HepG2 (cell line): ENCODE measurements around the gene NAV3. TPM values are rescaled to one million over a fixed set of nuclear protein-coding genes. Genes with fewer than 3 reads are reported as not detected.

Experiments
- ZNF224 ChIP-seq: sonication (generic); formaldehyde crosslinking; IDR thresholded peaks from 2 replicates; pipeline ENCODE4 v1.5.0; 2020; ENCODE audit warnings: mild to moderate bottlenecking, missing genetic modification reagents
- ZNF318 ChIP-seq: sonication (generic); formaldehyde crosslinking; IDR thresholded peaks from 2 replicates; pipeline ENCODE4 v1.4.0; 2020; ENCODE audit warnings: mild to moderate bottlenecking, missing genetic modification reagents
- ZSCAN31 ChIP-seq: sonication (generic); formaldehyde crosslinking; IDR thresholded peaks from 2 replicates; pipeline ENCODE4 v1.5.0; 2020; ENCODE audit warnings: low read depth, mild to moderate bottlenecking, missing genetic modification reagents
- polyA plus RNA-seq, 8 experiments: library from polyadenylated mRNA; depleted of rRNA in 3 of 8; stranded (reverse) in 7 of 8; unstranded in 1 of 8; fragments of >200 nt; fragmentation: Illumina TruSeq in 4 of 8; extraction: Trizol in 4 of 8; gene quantifications; 2 replicates each; pipeline versions ENCODE4 v1.2.1 to v1.2.3, GENCODE V29; 2011 to 2016; ENCODE audit warnings: low read depth in 4 of 8, missing spikeins in 1 of 8, mixed read lengths in 1 of 8; ENCODE audit not compliant: insufficient read depth in 1 of 8
- total RNA-seq, 5 experiments: library from RNA; depleted of rRNA; stranded (reverse); fragments of >200 nt; fragmentation: Illumina TruSeq; extraction: Trizol; gene quantifications; 2 replicates each; pipeline ENCODE4 v1.2.3, GENCODE V29; 2016; ENCODE audit warnings: low read depth in 1 of 5
- TF ChIP-seq, protein P1 (sequence below): fragments of 450-650 bp; IDR thresholded peaks from 2 replicates; pipeline ENCODE4 v1.6.1; 2016

Gene NAV3
- total and polyA plus RNA-seq, 2 of the 13 experiments (the other 11 are each of a cell fraction or from before 2014, with no cell fraction given), result 0.01 to 0.18 TPM

DNA sequence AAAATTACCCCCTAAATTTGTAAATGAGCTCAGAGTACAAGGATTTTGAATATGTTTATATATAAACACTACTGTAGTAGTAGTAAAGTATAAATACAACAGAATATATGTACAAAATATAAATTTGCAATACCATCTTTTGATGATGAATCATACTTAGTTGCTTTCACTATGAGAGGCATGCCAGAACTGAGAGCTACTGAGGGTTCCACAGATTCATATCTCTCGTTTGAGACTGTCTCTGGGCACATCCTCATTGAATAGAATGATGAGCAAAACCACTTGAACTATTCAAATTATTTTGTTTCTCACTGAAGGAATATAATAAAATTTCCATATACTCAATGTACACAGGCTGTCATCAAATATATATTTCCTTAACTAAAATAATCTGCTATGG lies 417.6 kb downstream of the NAV3 start (continued):
- TF ChIP-seq ZNF318 (no peak), ZSCAN31 (no peak), ZNF224 (CRISPR knock-in tag) (no peak)
- TF ChIP-seq, protein P1, sequence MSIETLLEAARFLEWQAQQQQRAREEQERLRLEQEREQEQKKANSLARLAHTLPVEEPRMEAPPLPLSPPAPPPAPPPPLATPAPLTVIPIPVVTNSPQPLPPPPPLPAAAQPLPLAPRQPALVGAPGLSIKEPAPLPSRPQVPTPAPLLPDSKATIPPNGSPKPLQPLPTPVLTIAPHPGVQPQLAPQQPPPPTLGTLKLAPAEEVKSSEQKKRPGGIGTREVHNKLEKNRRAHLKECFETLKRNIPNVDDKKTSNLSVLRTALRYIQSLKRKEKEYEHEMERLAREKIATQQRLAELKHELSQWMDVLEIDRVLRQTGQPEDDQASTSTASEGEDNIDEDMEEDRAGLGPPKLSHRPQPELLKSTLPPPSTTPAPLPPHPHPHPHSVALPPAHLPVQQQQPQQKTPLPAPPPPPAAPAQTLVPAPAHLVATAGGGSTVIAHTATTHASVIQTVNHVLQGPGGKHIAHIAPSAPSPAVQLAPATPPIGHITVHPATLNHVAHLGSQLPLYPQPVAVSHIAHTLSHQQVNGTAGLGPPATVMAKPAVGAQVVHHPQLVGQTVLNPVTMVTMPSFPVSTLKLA, result no peak
